K562 (cell line): ENCODE data around the gene ZNF831. TPM values are rescaled to one million over a fixed set of nuclear protein-coding genes. Genes with fewer than 3 reads are reported as not detected.

Experiments
- ATAC-seq: fragments of 200-7000 bp; cut with Tn5 transposase; 3 replicates; pipeline ENCODE4 v1.9.1; 2020; ENCODE audit warnings: moderate library complexity
- BruUV-seq: library from RNA; stranded (reverse); fragments of 400-500 nt; replicated peaks from 2 replicates; lab custom pipeline; 2021; lab: Mats Ljungman, UMichigan
- CTCF ChIA-PET: fragments of 300-600 bp; formaldehyde crosslinking; extraction: SDS; loops from one replicate; lab custom pipeline; 2021; ENCODE audit warnings: low intra/inter-chr PET ratio; lab: Yijun Ruan, JAX
- POLR2A ChIA-PET: fragments of 300-600, 350-650 bp; sonication (Branson Sonifier 250); formaldehyde crosslinking; extraction: SDS; loops from one replicate; lab custom pipeline; 2021; ENCODE audit warnings: antibody characterized with exemption, inconsistent platforms; lab: Yijun Ruan, JAX
- DNase-seq, 4 experiments: peaks; one replicate each; pipeline versions ENCODE4 v3.0.0 to v3.0.0-alpha.2; 2011 to 2018; ENCODE audit warnings: low spot score in 3 of 4, mixed read lengths in 3 of 4; ENCODE audit errors: extremely low read depth in 1 of 4
- FAIRE-seq: peaks from 2 replicates; lab custom pipeline; 2011; peaks lifted over from hg19 to GRCh38; lab: Jason Lieb, UNC
- H2AFZ ChIP-seq: 2 replicates; pipeline ENCODE4 v1.6.0; 2011; ENCODE audit warnings: low read depth, low read length, control low read depth, inconsistent platforms
- H3K27ac ChIP-seq: fragments of 200-600 bp; 3 replicates; pipeline ENCODE4 v1.8.0; 2011; ENCODE audit warnings: low read depth, mild to moderate bottlenecking, control low read depth, inconsistent platforms, low read length, moderate library complexity, mixed read lengths; ENCODE audit errors: extremely low read depth
- H3K27me3 ChIP-seq, 2 experiments: fragments of 300-600 bp in 1 of 2; 2 replicates in 1 of 2; 3 replicates in 1 of 2; pipeline versions ENCODE4 v1.6.0 to v1.8.0; 2011; ENCODE audit warnings: inconsistent platforms in 2 of 2, low read length in 2 of 2, mild to moderate bottlenecking in 1 of 2, mixed read lengths in 1 of 2, moderate library complexity in 1 of 2; ENCODE audit not compliant: control insufficient read depth in 2 of 2, insufficient read depth in 2 of 2
- H3K36me3 ChIP-seq: fragments of 300-600 bp; 3 replicates; pipeline ENCODE4 v1.8.0; 2011; ENCODE audit warnings: mild to moderate bottlenecking, low read length, inconsistent platforms; ENCODE audit not compliant: control insufficient read depth, insufficient read depth
- H3K4me1 ChIP-seq, 2 experiments: fragments of 200-600 bp in 1 of 2; replicated peaks in 1 of 2; 2 replicates in 1 of 2; 3 replicates in 1 of 2; pipeline versions ENCODE4 v1.5.1 to v1.8.0; 2011; ENCODE audit warnings: inconsistent platforms in 2 of 2, low read length in 2 of 2, mild to moderate bottlenecking in 1 of 2, mixed read lengths in 1 of 2, moderate library complexity in 1 of 2; ENCODE audit not compliant: control insufficient read depth in 2 of 2, insufficient read depth in 2 of 2
- H3K4me2 ChIP-seq: 2 replicates; pipeline ENCODE4 v1.6.1; 2011; ENCODE audit warnings: low read length, control low read depth, inconsistent platforms, mixed read lengths; ENCODE audit not compliant: insufficient read depth
- H3K4me3 ChIP-seq: fragments of 200-600 bp; sonication (generic), shearing (Covaris generic); 2 replicates; pipeline ENCODE4 v1.5.1; 2016; ENCODE audit warnings: control low read depth, inconsistent platforms
- H3K79me2 ChIP-seq: fragments of 200-600 bp; 3 replicates; pipeline ENCODE4 v1.8.0; 2011; ENCODE audit warnings: low read length, inconsistent platforms; ENCODE audit not compliant: control insufficient read depth, insufficient read depth
- H3K9ac ChIP-seq, 2 experiments: 2 replicates each; pipeline versions ENCODE4 v1.6.0 to v1.6.1; 2011; ENCODE audit warnings: low read depth in 2 of 2, low read length in 2 of 2, control low read depth in 1 of 2, inconsistent platforms in 1 of 2, mild to moderate bottlenecking in 1 of 2, mixed read lengths in 1 of 2; ENCODE audit not compliant: insufficient read depth in 1 of 2
- H3K9me1 ChIP-seq: one replicate; pipeline ENCODE4 v1.6.0; 2011; ENCODE audit warnings: inconsistent platforms, mild to moderate bottlenecking, low read length, moderate library complexity; ENCODE audit not compliant: control insufficient read depth, insufficient read depth
- H3K9me3 ChIP-seq: replicated peaks from 2 replicates; pipeline ENCODE4 v1.5.1; 2011; ENCODE audit warnings: low read depth, low read length, inconsistent platforms; ENCODE audit not compliant: control insufficient read depth, insufficient read depth
- H4K20me1 ChIP-seq: replicated peaks from 2 replicates; pipeline ENCODE4 v1.6.1; 2011; ENCODE audit warnings: low read length, inconsistent platforms, mixed read lengths; ENCODE audit not compliant: control insufficient read depth, insufficient read depth
- ETV1 ChIP-seq: fragments of 450-650 bp; conservative IDR thresholded peaks from 2 replicates; pipeline ENCODE4 v1.6.1; 2016; ENCODE audit warnings: missing genetic modification characterization, control low read depth, low read depth, missing compliant biosample characterization
- HNRNPK ChIP-seq: fragments of 200-400 bp; formaldehyde crosslinking; IDR thresholded peaks from one replicate; pipeline ENCODE4 v1.6.1; 2018; ENCODE audit warnings: mild to moderate bottlenecking, low read depth, low read length; ENCODE audit not compliant: poor library complexity, severe bottlenecking
- IRF2 ChIP-seq: sonication (generic); formaldehyde crosslinking; IDR thresholded peaks from 2 replicates; pipeline ENCODE4 v1.8.1; 2022; ENCODE audit warnings: mild to moderate bottlenecking, missing genetic modification reagents
- NCOA6 ChIP-seq: fragments of 450-650 bp; IDR thresholded peaks from 2 replicates; pipeline ENCODE4 v1.6.1; 2017; ENCODE audit warnings: mild to moderate bottlenecking
- NR2F6 ChIP-seq: fragments of 450-650 bp; formaldehyde crosslinking; IDR thresholded peaks from 2 replicates; pipeline ENCODE4 v1.4.0; 2020; ENCODE audit warnings: mild to moderate bottlenecking
- RAD21 ChIP-seq, 2 experiments: fragments of 250-450 bp in 1 of 2; fragments of 450-650 bp in 1 of 2; sonication (Bioruptor Pico) in 1 of 2; formaldehyde crosslinking in 1 of 2; IDR thresholded peaks in 1 of 2; conservative IDR thresholded peaks in 1 of 2; 2 replicates each; pipeline versions ENCODE4 v1.4.0 to v1.8.0; 2020 to 2022; ENCODE audit warnings: mild to moderate bottlenecking in 2 of 2, moderate library complexity in 1 of 2
- SPI1 ChIP-seq: IDR thresholded peaks from 2 replicates; pipeline ENCODE4 v1.6.1; 2011; ENCODE audit warnings: low read depth, low read length, control low read depth, borderline replicate concordance
- SRSF7 ChIP-seq: fragments of 200-400 bp; formaldehyde crosslinking; optimal IDR thresholded peaks from 2 replicates; pipeline ENCODE3; 2017; ENCODE audit warnings: mild to moderate bottlenecking, low read depth, low read length
- ZNF764 ChIP-seq: fragments of 250-450 bp; sonication (Bioruptor Pico); IDR thresholded peaks from 2 replicates; pipeline ENCODE4 v1.4.0; 2020; ENCODE audit warnings: low read depth, mild to moderate bottlenecking, moderate library complexity
- WGBS: fragments of 100-300 bp; shearing (Covaris generic); methylation state at CpG from one replicate; pipeline ENCODE4 v1.1.6; 2016; ENCODE audit warnings: low coverage, mixed read lengths; ENCODE audit not compliant: insufficient coverage; ENCODE audit errors: missing lambda C conversion rate; 5-methylcytosine and 5-hydroxymethylcytosine counted together
- in situ Hi-C: fragments of 300-500 bp; cut with MboI; formaldehyde crosslinking; loops from 4 replicates; pipeline ENCODE4 v1.15.0; 2018; ENCODE audit warnings: inconsistent platforms, mixed read lengths
- intact Hi-C: fragments of 100-400 bp; cut with micrococcal nuclease; formaldehyde crosslinking; loops from 2 replicates; pipeline ENCODE4 v1.14.2; 2022
- polyA plus RNA-seq, 8 experiments: library from polyadenylated mRNA; depleted of rRNA in 4 of 8; stranded (reverse) in 5 of 8; unstranded in 3 of 8; fragments of >200 nt; fragmentation: Nextera tagmentation in 2 of 8; fragmentation: Illumina TruSeq in 1 of 8; extraction: Ambion mirVana in 2 of 8; extraction: Trizol in 1 of 8; gene quantifications; 2 replicates each; pipeline versions ENCODE4 v1.2.1 to v1.2.3, GENCODE V29; 2011 to 2014; ENCODE audit warnings: inconsistent platforms in 1 of 8, missing spikeins in 1 of 8
- total RNA-seq, 7 experiments: library from RNA; depleted of rRNA in 6 of 7; stranded (reverse); fragments of >200 nt in 6 of 7; fragmentation: Illumina TruSeq in 2 of 7; extraction: Trizol in 2 of 7; gene quantifications; 2 replicates each; pipeline versions ENCODE4 v1.2.1 to v1.2.3, GENCODE V29; 2011 to 2021; ENCODE audit warnings: low replicate concordance in 1 of 7
- TF ChIP-seq, protein P1 (sequence below), 3 experiments: fragments of 200-800 bp in 1 of 3; sonication (Bioruptor generic) in 1 of 3; sonication (generic) in 1 of 3; formaldehyde crosslinking in 1 of 3; IDR thresholded peaks; 2 replicates each; pipeline versions ENCODE4 v1.6.1 to v1.8.0; 2016 to 2022; ENCODE audit warnings: mild to moderate bottlenecking in 2 of 3, missing compliant biosample characterization in 2 of 3, missing genetic modification characterization in 2 of 3, missing genetic modification reagents in 1 of 3
- TF ChIP-seq, protein P2 (sequence below): conservative IDR thresholded peaks from 2 replicates; pipeline ENCODE4 v1.6.1; 2011; ENCODE audit warnings: low read depth, mild to moderate bottlenecking, low read length; ENCODE audit not compliant: control insufficient read depth
- TF ChIP-seq, protein P3 (sequence below): fragments of 250-450 bp; sonication (Bioruptor Pico); IDR thresholded peaks from 2 replicates; pipeline ENCODE4 v1.9.0; 2021; ENCODE audit warnings: mild to moderate bottlenecking

The ZNF831 gene
- total and polyA plus RNA-seq, 9 of the 15 experiments (the other 6 are each of a cell fraction or from before 2014, with no cell fraction given), result not detected

DNA sequence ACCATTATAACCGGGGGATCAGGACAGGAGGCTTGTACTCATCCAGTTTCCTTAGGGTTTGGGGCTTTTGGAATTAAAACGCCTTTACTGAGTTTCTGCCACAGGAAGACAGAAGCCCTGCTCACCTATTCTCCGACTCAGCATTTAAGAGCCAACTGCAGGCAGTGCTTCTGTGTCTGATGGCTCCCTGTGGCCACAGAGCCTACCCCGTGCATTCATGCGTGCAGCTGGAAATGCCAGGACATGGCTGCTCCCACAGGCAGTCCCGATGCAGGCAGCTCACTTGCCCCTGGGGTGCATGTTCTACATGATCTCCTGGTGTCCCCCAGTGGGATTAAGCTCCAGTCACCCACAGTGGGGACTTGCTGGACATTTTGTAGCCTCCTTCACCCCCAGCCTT lies 22.2 kb downstream of the ZNF831 start:
- Histone ChIP-seq H3K36me3 (no peaks in the 10 kb centered on the region), H4K20me1 (no peaks in the 10 kb centered on the region; the same call in 1 of the 2 replicates), H3K9me1 (no peaks in the 10 kb centered on the region), H3K4me2 (no peak overlapping the region), H3K4me1 (no peaks in the 10 kb centered on the region; a peak in 1 of 5 replicates), H3K9ac (no peak overlapping the region), H3K27me3 (peaks cover 6 to 22% of the 10 kb centered on the region in 2 experiments), H3K4me3 (no peak overlapping the region), H3K79me2 (no peaks in the 10 kb centered on the region), H3K27ac (no peak overlapping the region), H2AFZ (no peak overlapping the region), H3K9me3 (no peaks in the 10 kb centered on the region)
- in situ Hi-C loops (no loop called here), intact Hi-C loops (no loop called here)
- 0% methylated on average over 6 of the region's 6 CpGs for WGBS
- TF ChIP-seq NR2F6 (CRISPR knock-in tag), result no peak
- TF ChIP-seq, protein P1, sequence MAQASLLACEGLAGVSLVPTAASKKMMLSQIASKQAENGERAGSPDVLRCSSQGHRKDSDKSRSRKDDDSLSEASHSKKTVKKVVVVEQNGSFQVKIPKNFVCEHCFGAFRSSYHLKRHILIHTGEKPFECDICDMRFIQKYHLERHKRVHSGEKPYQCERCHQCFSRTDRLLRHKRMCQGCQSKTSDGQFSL (CRISPR knock-in tag; IDR thresholded peaks at IDR 0.05), result no peak
- TF ChIP-seq, protein P1 (tag; IDR thresholded peaks at IDR 0.05), result no peak
- ATAC-seq (no peak), FAIRE-seq (no peak), DNase-seq (no peak)
- no TSS peak for BruUV-seq
- ChIA-PET POLR2A (interaction anchor here (0.6 kb wide), 1 partner anchor 213 kb away, joined by 3 read pairs; no protein-coding TSS in a partner anchor), CTCF (no interaction called here)

DNA sequence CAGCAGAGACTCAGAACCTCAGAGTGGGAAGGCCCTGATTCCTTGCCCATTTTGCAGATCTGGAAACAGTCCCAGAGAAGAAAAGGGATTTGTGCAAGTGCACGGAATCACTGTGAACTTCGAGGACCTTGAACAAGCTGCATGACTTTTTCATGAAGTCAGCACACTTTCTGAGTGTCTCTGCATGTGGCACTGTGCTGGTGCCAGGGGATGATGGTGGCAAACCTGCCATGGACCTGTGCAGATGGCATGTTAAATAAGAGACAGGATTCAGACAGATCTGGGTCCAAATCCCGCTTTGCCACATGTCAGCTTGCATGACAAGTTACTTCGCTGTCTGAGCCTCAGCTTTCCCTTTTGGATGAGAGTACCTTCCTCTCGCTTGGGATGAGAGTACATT lies 26.8 kb downstream of the ZNF831 start:
- no peaks in the 10 kb centered on the region; the same call in 1 of the 2 replicates for H4K20me1 ChIP-seq
- no peak for FAIRE-seq
- no peak overlapping the region for H3K9ac ChIP-seq
- no peak for DNase-seq
- no peaks in the 10 kb centered on the region for H3K9me1 ChIP-seq
- H3K4me3 ChIP-seq, result no peak overlapping the region
- no peaks in the 10 kb centered on the region for H3K36me3 ChIP-seq
- in situ Hi-C loops, result no loop called here
- no peaks in the 10 kb centered on the region; a peak in 1 of 5 replicates for H3K4me1 ChIP-seq
- no peak overlapping the region for H2AFZ ChIP-seq
- peaks cover 15 to 56% of the 10 kb centered on the region in 2 experiments; a peak in 4 of 5 replicates for H3K27me3 ChIP-seq
- no TSS peak for BruUV-seq
- H3K27ac ChIP-seq, result no peak overlapping the region
- H3K79me2 ChIP-seq, result no peaks in the 10 kb centered on the region
- ChIA-PET CTCF (no interaction called here), POLR2A (interaction anchor here (0.6 kb wide), 1 partner anchor 341 kb away, joined by 3 read pairs; no protein-coding TSS in a partner anchor)
- ATAC-seq, result no peak
- H3K9me3 ChIP-seq, result no peaks in the 10 kb centered on the region
- H3K4me2 ChIP-seq, result no peak overlapping the region
- intact Hi-C loops, result no loop called here
- 1% methylated on average over 5 of the region's 5 CpGs for WGBS
- TF ChIP-seq NCOA6 (no peak), SRSF7 (no peak), ETV1 (tag) (no peak), HNRNPK (no peak), IRF2 (CRISPR knock-in tag) (no peak), SPI1 (no peak), ZNF764 (CRISPR knock-in tag) (no peak), RAD21 (CRISPR knock-in tag; conservative IDR thresholded peaks at IDR 0.05 in 1 of 2, IDR thresholded peaks at IDR 0.05 in 1 of 2) (no peak)
- TF ChIP-seq, protein P2, sequence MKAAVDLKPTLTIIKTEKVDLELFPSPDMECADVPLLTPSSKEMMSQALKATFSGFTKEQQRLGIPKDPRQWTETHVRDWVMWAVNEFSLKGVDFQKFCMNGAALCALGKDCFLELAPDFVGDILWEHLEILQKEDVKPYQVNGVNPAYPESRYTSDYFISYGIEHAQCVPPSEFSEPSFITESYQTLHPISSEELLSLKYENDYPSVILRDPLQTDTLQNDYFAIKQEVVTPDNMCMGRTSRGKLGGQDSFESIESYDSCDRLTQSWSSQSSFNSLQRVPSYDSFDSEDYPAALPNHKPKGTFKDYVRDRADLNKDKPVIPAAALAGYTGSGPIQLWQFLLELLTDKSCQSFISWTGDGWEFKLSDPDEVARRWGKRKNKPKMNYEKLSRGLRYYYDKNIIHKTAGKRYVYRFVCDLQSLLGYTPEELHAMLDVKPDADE, result no peak
- TF ChIP-seq, protein P3, sequence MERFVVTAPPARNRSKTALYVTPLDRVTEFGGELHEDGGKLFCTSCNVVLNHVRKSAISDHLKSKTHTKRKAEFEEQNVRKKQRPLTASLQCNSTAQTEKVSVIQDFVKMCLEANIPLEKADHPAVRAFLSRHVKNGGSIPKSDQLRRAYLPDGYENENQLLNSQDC (CRISPR knock-in tag), result no peak
